ENCODE data around the gene PRR30.

PRR30 gene

GRCh38 chr2:27154488-27154887 is 15.3 kb upstream of the PRR30 start:
- no peak for DNase-seq (ENCODE audit: low read depth, low spot score)

- DNase-seq (ENCODE audit: low read depth, low spot score), result peak; percentile 26
These were observed 13.7 kb upstream of the PRR30 start for GRCh38 chr2:27152796-27153464.

- DNase-seq (ENCODE audit: low read depth, low spot score), result no peak
These were observed 13.0 kb upstream of the PRR30 start for GRCh38 chr2:27152102-27152795.

DNA sequence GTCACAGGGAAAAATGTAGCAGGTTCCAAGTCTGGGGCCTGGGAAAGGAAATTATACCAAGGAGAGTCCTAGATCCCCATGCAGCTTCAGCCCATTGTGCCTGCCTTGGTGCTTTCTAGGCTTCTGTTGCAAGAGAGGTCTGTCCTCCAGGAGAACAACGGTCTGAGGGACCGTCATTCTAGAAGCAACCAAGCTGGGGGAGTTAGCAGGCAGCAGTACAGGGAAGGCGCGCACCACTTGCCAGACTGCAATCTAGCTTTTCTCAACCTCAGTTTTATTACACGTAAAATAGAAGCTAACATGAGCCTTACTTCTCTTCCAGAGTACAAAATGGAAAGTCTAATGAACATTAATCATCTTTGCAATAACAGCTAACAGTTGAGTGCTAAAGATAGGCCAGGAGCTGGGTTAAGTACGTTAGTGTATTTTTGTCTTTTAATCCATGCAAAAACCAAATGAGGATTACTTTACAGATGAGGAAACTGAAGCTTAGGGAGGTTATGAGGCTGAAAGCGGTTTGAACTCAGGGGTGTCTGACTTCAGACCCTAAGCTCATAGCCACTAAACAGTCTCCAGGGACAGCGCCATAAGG is 11.5 kb upstream of the PRR30 start:
- DNase-seq (ENCODE audit: low read depth, low spot score), result no peak

- DNase-seq (ENCODE audit: low read depth, low spot score), result no peak
These were observed 10.6 kb upstream of the PRR30 start for GRCh38 chr2:27149570-27150405.

DNA sequence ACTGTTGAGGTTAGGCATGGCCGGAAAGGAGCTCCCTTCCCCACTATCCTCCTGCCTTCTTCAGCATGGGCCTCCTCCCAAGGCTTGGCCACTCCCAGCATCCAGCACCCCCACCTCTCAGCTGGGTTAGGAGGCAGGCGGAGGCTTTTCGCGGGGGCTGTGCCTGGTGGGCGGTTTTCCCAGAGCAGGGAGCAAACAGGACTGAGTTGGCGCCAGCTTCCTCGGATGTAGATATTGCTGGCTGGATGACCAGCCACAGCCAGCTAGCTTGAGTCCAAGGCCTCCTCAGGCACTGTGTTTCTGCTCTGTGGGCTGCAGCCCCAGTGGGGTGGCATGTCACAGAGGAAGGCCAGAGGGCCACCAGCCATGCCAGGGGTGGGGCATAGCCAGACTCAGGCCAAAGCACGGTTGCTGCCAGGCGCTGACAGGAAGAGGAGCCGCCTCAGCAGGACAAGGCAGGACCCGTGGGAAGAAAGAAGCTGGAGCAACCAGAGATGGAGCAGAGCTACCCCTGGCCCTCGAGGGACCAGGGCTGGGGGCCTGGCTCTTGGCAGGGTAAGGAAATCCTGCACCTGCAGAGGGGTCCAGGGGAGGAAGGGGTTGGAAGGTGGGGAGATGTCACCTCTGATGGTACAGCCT is 9.7 kb upstream of the PRR30 start, which contains the start of gene TCF23:
Gene TCF23, plus strand, starts transcription at position 204 of the 639 bp plus-strand sequence. Its CDS starts 130 bp downstream, at position 334.
- DNase-seq (ENCODE audit: low read depth, low spot score), result no peak

GRCh38 chr2:27147935-27148334 is 8.7 kb upstream of the PRR30 start:
- no peak for DNase-seq (ENCODE audit: low read depth, low spot score)

DNA sequence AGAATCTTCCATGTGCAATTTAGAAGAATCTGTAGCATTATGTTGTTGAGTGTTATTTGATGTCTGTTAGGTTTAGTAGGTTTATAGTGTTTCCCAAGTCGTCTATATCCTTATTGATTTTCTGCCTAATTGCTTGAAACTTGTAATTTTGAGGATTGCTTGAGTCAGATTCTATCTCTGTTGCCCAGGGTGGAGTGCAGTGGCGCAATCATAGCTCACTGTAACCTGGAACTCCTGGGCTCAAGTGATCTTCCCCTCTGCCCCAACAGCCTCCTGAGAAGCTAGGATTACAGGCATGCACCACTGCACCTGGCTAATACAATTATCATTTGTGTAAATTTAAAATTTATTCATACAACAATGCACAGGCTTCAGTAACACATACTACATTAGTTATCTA is 6.5 kb upstream of the PRR30 start:
- no peak for DNase-seq (ENCODE audit: low read depth, low spot score)

DNA sequence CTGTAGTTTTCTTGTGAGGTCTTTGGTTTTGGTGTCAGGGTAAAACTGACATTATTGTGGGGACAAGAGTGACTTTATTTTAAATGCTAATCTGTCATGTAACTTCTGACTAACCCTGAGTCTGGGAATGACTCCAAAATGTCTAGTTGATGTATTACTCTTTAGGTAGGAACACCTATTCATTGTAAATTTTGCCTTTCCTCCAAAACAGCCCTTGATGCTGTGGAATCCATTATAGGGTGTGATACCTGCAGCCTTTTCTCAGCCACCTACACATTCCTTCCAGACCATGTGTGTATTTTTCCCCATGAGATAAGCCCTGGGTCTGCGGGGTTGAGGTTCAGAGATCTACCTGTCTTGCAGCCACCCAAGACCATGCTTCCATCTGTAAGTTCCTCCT is 4.1 kb upstream of the PRR30 start:
- no peak for DNase-seq (ENCODE audit: low read depth, low spot score)

- no peak for DNase-seq (ENCODE audit: low read depth, low spot score)
These were observed 1.1 kb downstream of the PRR30 start for GRCh38 chr2:27138111-27138510.

GRCh38 chr2:27137322-27137935 is 1.8 kb downstream of the PRR30 start:
- DNase-seq (ENCODE audit: low read depth, low spot score), result no peak

DNA sequence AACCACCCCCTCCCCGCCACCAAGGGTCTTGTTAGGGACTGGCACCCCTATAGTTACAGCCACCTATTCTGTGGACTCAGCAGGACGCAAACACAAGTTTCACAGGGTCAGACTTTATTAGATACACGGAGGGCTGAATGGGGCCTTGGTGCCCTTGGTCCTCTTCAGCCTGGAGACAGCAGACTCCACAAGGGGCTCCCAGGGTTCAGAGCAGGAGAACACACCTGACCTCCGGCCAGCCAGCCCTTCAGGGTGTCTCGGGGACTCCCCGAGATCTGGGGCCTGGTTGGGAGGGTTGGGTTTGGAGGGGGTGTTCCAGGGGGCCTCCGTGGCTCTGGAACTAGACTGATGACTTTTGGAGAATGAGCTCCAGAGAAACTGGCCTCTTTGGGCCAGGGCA is 2.5 kb downstream of the PRR30 start:
- DNase-seq (ENCODE audit: low read depth, low spot score), result no peak

GRCh38 chr2:27135478-27135955 is 3.7 kb downstream of the PRR30 start:
- DNase-seq (ENCODE audit: low read depth, low spot score), result no peak

- no peak for DNase-seq (ENCODE audit: low read depth, low spot score)
These were observed 4.3 kb downstream of the PRR30 start for GRCh38 chr2:27134781-27135477.

DNA sequence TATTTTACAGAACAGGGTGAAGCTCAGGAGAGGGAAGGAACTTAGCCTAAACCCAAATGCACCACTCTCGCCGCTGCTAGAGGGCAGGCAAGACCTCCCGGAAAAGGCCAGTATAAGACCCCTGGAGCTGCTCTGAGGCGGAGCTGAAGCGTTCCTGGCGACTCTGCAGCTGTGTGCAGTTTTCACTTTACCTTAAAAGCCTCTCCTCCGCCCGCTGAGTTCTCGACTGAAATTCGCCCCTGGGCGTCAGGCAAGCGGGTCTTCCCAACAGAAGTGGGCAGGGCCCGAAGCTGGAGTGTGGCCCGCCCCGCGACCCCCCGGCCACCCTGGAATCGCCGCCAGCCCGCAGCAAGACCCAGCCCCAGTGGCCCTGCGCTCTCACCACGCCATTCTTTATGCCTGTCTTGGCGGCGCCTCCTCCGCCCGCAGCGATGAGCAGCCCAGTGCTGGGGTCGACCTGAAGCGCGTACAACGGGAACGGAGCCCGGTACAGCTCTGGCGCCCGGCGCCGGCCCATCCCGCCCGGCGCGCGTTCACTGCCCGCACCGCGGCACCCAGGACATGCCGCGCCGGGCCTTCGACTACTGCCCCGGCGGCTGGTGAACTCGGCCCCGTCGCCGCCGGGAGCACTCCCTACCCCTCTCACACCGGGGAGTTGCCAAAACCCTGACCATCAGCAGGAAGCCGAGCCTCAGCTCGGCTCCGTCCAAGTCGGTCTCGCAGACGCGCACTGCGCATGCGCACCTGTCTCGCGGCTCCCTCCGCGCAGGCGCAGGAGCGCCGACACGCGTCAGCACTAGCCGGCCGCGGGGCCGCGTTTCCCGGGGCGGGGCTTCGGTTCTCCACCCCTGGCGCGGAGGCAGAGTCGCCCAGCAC is 5.1 kb downstream of the PRR30 start, which contains the start of gene PREB:
Gene PREB, minus strand, starts transcription at position 732 of the 876 bp plus-strand sequence. Its CDS starts 215 bp downstream, at position 517.
- peak; percentile 99 for DNase-seq (ENCODE audit: low read depth, low spot score)

GRCh38 chr2:27133195-27133875 is 5.9 kb downstream of the PRR30 start:
- no peak for DNase-seq (ENCODE audit: low read depth, low spot score)

GRCh38 chr2:27131429-27131828 is 7.8 kb downstream of the PRR30 start:
- DNase-seq (ENCODE audit: low read depth, low spot score), result no peak

DNA sequence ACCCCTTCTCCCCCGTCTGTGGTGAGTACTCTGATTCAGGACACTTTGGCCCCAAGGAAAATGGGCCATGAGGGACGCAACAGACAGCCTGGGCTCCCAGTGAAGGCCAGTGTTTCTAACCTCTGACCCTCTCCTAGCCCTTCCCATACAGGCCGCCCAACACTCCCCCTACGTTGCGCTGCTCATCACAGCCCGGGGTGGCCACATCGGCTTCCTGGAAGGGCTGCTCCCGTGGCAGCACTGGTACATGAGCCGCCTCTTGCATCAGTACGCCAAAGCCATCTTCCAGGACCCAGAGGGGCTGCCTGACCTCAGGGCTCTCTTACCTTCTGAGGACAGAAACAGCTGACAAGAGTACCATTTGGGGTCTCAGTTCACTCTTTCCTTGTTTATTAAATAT is 8.8 kb downstream of the PRR30 start:
- no peak for DNase-seq (ENCODE audit: low read depth, low spot score)
